SK-N-SH treated with all-trans-retinoic acid at 6 μM for 48 hours (cell line): ENCODE results near the gene PTPN7.

Experiments used
- CSDC2 ChIP-seq: fragments of 250-450 bp; sonication (Bioruptor Pico); IDR thresholded peaks from 2 replicates; pipeline ENCODE4 v1.5.0; 2020; ENCODE audit warnings: mild to moderate bottlenecking, moderate library complexity
- SNAI2 ChIP-seq: fragments of 250-450 bp; sonication (Bioruptor Pico); IDR thresholded peaks from 2 replicates; pipeline ENCODE4 v1.5.0; 2020; ENCODE audit warnings: mild to moderate bottlenecking, moderate library complexity
- TOX ChIP-seq: fragments of 250-450 bp; sonication (Bioruptor Pico); IDR thresholded peaks from 2 replicates; pipeline ENCODE4 v1.8.0; 2021; ENCODE audit warnings: mild to moderate bottlenecking, moderate library complexity, borderline replicate concordance
- ZC3H10 ChIP-seq: fragments of 250-450 bp; sonication (Bioruptor Pico); IDR thresholded peaks from 2 replicates; pipeline ENCODE4 v1.5.1; 2021; ENCODE audit warnings: mild to moderate bottlenecking, moderate library complexity
- ZFP3 ChIP-seq: fragments of 250-450 bp; sonication (Bioruptor Pico); IDR thresholded peaks from 2 replicates; pipeline ENCODE4 v1.5.0; 2020; ENCODE audit warnings: mild to moderate bottlenecking, moderate library complexity
- ZNF565 ChIP-seq: fragments of 450-650 bp; formaldehyde crosslinking; conservative IDR thresholded peaks from 2 replicates; pipeline ENCODE4 v1.5.0; 2020; ENCODE audit warnings: low read depth, mild to moderate bottlenecking, moderate library complexity
- TF ChIP-seq, protein P1 (sequence below): fragments of 250-450 bp; sonication (Bioruptor Pico); IDR thresholded peaks from 2 replicates; pipeline ENCODE4 v1.8.0; 2020; ENCODE audit warnings: mild to moderate bottlenecking, moderate library complexity, borderline replicate concordance

DNA sequence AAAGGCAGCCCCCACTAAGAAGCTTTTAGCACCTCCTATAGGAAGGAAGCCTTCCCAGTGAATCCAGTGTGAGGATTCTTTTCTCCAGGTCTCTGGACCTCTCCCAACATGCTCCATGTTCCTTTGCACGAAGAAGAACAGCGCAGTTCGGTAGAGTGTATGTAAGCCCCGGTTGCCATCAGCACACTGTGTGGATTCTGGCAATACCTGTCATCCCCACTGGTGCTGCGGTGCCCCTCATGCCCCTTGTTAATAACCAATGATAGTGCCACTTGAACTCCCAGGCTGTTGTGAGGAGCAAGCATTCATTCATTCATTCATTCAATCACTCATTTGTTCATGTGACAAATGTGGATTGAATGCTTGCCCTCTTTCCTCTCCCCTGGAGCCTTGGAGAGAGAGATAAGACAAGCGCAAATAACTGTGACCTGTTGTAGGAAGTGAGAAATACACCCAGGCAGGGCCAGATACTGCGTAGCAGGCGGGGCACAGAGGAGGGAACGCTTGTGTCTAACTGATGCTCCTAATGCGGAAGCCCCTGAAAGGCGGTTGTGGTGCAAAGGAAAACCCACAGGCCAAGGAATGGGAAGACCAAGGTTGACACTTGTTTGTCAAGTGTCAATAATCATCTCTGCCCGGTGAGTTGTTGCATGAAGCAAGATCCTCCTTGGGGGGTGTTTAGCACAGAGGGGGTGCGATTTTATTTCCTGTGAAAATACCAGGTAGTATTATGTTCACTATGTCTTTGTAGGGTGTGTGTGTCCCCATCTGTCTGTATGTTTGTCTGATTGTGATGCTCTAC is 43.0 kb upstream of the PTPN7 start:
- TF ChIP-seq TOX (CRISPR knock-in tag) (no peak), SNAI2 (no peak), ZC3H10 (CRISPR knock-in tag) (no peak), CSDC2 (CRISPR knock-in tag) (no peak), ZFP3 (CRISPR knock-in tag) (no peak), ZNF565 (CRISPR knock-in tag) (no peak)
- TF ChIP-seq, protein P1, sequence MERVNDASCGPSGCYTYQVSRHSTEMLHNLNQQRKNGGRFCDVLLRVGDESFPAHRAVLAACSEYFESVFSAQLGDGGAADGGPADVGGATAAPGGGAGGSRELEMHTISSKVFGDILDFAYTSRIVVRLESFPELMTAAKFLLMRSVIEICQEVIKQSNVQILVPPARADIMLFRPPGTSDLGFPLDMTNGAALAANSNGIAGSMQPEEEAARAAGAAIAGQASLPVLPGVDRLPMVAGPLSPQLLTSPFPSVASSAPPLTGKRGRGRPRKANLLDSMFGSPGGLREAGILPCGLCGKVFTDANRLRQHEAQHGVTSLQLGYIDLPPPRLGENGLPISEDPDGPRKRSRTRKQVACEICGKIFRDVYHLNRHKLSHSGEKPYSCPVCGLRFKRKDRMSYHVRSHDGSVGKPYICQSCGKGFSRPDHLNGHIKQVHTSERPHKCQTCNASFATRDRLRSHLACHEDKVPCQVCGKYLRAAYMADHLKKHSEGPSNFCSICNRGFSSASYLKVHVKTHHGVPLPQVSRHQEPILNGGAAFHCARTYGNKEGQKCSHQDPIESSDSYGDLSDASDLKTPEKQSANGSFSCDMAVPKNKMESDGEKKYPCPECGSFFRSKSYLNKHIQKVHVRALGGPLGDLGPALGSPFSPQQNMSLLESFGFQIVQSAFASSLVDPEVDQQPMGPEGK (CRISPR knock-in tag), result no peak
